ENCODE results near the gene SEC14L2. TPM values are rescaled to one million over a fixed set of nuclear protein-coding genes. Genes with fewer than 3 reads are reported as not detected.

SEC14L2 gene
- total and polyA plus RNA-seq, 2 donors (not counting 1 experiment from before 2014, with no cell fraction given): 0.24 to 0.67 TPM

- Mint-ChIP-seq H3K9me3 (ENCODE audit: insufficient read depth) (no peaks in the 10 kb centered on the region), H3K27me3 (peaks cover 43% of the 10 kb centered on the region), H3K27ac (no peak overlapping the region), H3K4me3 (peak overlapping the region; percentile 82), H3K4me1 (peaks cover 17% of the 10 kb centered on the region)
- Histone ChIP-seq H3K9ac (ENCODE audit: low read length) (peak overlapping the region; percentile 62), H3K27ac (ENCODE audit: low read length in 2 of 2) (no peak overlapping the region), H2AFZ (ENCODE audit: insufficient read depth, low read depth, low read length, poor library complexity, severe bottlenecking) (no peak overlapping the region), H3K36me3 (replicated peaks in 1 of 2; ENCODE audit: control extremely low read depth in 1 of 2, control insufficient read depth in 1 of 2, extremely low read depth in 1 of 2, insufficient read depth in 2 of 2, low read length in 1 of 2) (no peaks in the 10 kb centered on the region), H3K79me2 (ENCODE audit: control insufficient read depth, insufficient read depth, low read length) (no peaks in the 10 kb centered on the region), H3K27me3 (replicated peaks in 1 of 4; ENCODE audit: control extremely low read depth in 1 of 4, control insufficient read depth in 3 of 4, insufficient read depth in 4 of 4, low read length in 3 of 4) (peaks cover 0 to 40% (median 26%) of the 10 kb centered on the region in 4 experiments), H3K4me2 (replicated peaks; ENCODE audit: low read depth, low read length, poor library complexity, severe bottlenecking) (peak overlapping the region; percentile 86), H3K9me3 (ENCODE audit: control extremely low read depth in 1 of 3, control insufficient read depth in 2 of 3, insufficient read depth in 1 of 3, low read length in 2 of 3) (peaks cover 0 to 8% (median 0%) of the 10 kb centered on the region in 3 donors), H3K4me3 (ENCODE audit: control extremely low read depth in 1 of 5, extremely low read depth in 1 of 5, insufficient read depth in 1 of 5, low read depth in 2 of 5, low read length in 4 of 5) (peak overlapping the region in 1 of 5 experiments; percentile 51), H3K4me1 (ENCODE audit: control insufficient read depth in 2 of 2, insufficient read depth in 2 of 2, low read length in 2 of 2) (peaks cover 21 to 24% of the 10 kb centered on the region in 2 donors), H4K20me1 (ENCODE audit: control insufficient read depth, insufficient read depth, low read length, poor library complexity, severe bottlenecking) (no peaks in the 10 kb centered on the region)
- TF ChIP-seq, protein P1, sequence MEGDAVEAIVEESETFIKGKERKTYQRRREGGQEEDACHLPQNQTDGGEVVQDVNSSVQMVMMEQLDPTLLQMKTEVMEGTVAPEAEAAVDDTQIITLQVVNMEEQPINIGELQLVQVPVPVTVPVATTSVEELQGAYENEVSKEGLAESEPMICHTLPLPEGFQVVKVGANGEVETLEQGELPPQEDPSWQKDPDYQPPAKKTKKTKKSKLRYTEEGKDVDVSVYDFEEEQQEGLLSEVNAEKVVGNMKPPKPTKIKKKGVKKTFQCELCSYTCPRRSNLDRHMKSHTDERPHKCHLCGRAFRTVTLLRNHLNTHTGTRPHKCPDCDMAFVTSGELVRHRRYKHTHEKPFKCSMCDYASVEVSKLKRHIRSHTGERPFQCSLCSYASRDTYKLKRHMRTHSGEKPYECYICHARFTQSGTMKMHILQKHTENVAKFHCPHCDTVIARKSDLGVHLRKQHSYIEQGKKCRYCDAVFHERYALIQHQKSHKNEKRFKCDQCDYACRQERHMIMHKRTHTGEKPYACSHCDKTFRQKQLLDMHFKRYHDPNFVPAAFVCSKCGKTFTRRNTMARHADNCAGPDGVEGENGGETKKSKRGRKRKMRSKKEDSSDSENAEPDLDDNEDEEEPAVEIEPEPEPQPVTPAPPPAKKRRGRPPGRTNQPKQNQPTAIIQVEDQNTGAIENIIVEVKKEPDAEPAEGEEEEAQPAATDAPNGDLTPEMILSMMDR (IDR thresholded peaks at IDR 0.05): no peak
- TF ChIP-seq EZH2 (IDR thresholded peaks at IDR 0.05; ENCODE audit: borderline replicate concordance, insufficient read depth, low read depth, low read length, poor library complexity, severe bottlenecking): no peak
- ChIA-PET POLR2A (interaction anchor here (1.0 kb wide), 1 partner anchor 10 kb away, joined by 3 read pairs; no protein-coding TSS in a partner anchor), CTCF (interaction anchor here (1.3 to 19.9 kb wide), 2 partner anchors 26 to 109 kb away, joined by 4 to 510 read pairs; partner anchors contain the start of gene CASTOR1)
- ATAC-seq (ENCODE audit: low read depth): no peak
- DNase-seq: no peak
- intact Hi-C loops (cut with micrococcal nuclease): loop anchor here (10.0 kb wide), 1 partner anchor 197 kb away; the partner anchor contains the start of gene PES1
- 63% methylated on average over 3 of the region's 11 CpGs for WGBS (ENCODE audit: insufficient coverage)
Observed at GRCh38 chr22:30397656-30398635, 1.1 kb downstream of the SEC14L2 start.
